ENCODE results near the gene AMBRA1. TPM values are rescaled to one million over a fixed set of nuclear protein-coding genes. Genes with fewer than 3 reads are reported as not detected.

Gene AMBRA1
- total and polyA plus RNA-seq, 2 of the 8 experiments (the other 6 are each of a cell fraction or from before 2014, with no cell fraction given), result 14.2 to 37.4 TPM

- no peak overlapping the region for H3K18ac ChIP-seq (ENCODE audit: extremely low read depth, low read length)
- no peak overlapping the region for H3K56ac ChIP-seq (replicated peaks; ENCODE audit: insufficient read length, low read depth, low read length)
- H3K4me3 ChIP-seq (ENCODE audit: extremely low read depth in 1 of 4, insufficient read depth in 2 of 4, low read depth in 3 of 4, low read length in 4 of 4), result no peak overlapping the region
- H3K36me3 ChIP-seq (ENCODE audit: control insufficient read depth in 2 of 4, insufficient read depth in 4 of 4, low read length in 3 of 4), result peaks cover 0 to 4% (median 0%) of the 10 kb centered on the region in 4 experiments; a peak in 2 of 8 replicates
- POLR2A ChIA-PET (ENCODE audit: partially characterized antibody), result interaction anchor here (1.0 kb wide), 1 partner anchor 142 kb away, joined by 3 read pairs; no protein-coding TSS in a partner anchor
- H3K27me3 ChIP-seq (replicated peaks in 1 of 4; ENCODE audit: control insufficient read depth in 3 of 4, extremely low read depth in 1 of 4, insufficient read depth in 3 of 4, low read length in 3 of 4), result peaks cover 11 to 33% (median 26%) of the 10 kb centered on the region in 4 experiments
- TF ChIP-seq CTBP2 (IDR thresholded peaks at IDR 0.05; ENCODE audit: borderline replicate concordance, insufficient read depth, insufficient read length, low read length) (no peak), BACH1 (IDR thresholded peaks at IDR 0.05; ENCODE audit: low read length) (no peak), SIRT6 (IDR thresholded peaks at IDR 0.05; ENCODE audit: low read length) (no peak), SIN3A (conservative IDR thresholded peaks at IDR 0.05 in 1 of 2, IDR thresholded peaks at IDR 0.05 in 1 of 2; ENCODE audit: low read depth in 1 of 2, low read length in 2 of 2) (no peak), CBX8 (IDR thresholded peaks at IDR 0.05; ENCODE audit: borderline replicate concordance, low read depth, low read length) (no peak), RXRA (IDR thresholded peaks at IDR 0.05; ENCODE audit: insufficient read depth, low read depth, low read length) (no peak), POLR2A (IDR thresholded peaks at IDR 0.05; ENCODE audit: control extremely low read depth in 1 of 2, low read depth in 2 of 2, low read length in 2 of 2) (no peak)
- no peak overlapping the region for H2BK5ac ChIP-seq (ENCODE audit: low read depth, low read length)
- FAIRE-seq (no peak), DNase-seq (ENCODE audit: low read depth in 1 of 2, low spot score in 2 of 2) (no peak)
- H4K91ac ChIP-seq (replicated peaks; ENCODE audit: insufficient read length, low read length), result no peak overlapping the region
- H3K4me2 ChIP-seq (ENCODE audit: insufficient read depth in 1 of 2, low read depth in 2 of 2, low read length in 2 of 2), result no peak overlapping the region
- H3K23ac ChIP-seq (ENCODE audit: insufficient read length), result no peak overlapping the region
- H2AFZ ChIP-seq (ENCODE audit: low read length), result no peak overlapping the region
- H4K8ac ChIP-seq (ENCODE audit: extremely low read depth, insufficient read depth, low read length), result peak overlapping the region; percentile 60; the same call in 1 of the 2 replicates
- peaks cover 3 to 19% (median 17%) of the 10 kb centered on the region in 4 experiments for H3K4me1 ChIP-seq (replicated peaks in 1 of 4; ENCODE audit: control insufficient read depth in 3 of 4, insufficient read depth in 4 of 4, low read length in 3 of 4)
- H2BK12ac ChIP-seq (ENCODE audit: low read depth, low read length), result peak overlapping the region; percentile 22; the same call in 1 of the 2 replicates
- no peak overlapping the region for H3K4ac ChIP-seq (replicated peaks; ENCODE audit: insufficient read length, low read depth, low read length)
- no peaks in the 10 kb centered on the region; a peak in 1 of 4 replicates for H3K79me2 ChIP-seq (ENCODE audit: control insufficient read depth in 1 of 2, insufficient read depth in 2 of 2, low read length in 2 of 2)
- H2BK20ac ChIP-seq (ENCODE audit: low read length), result no peak overlapping the region
- no peak overlapping the region for H3K9ac ChIP-seq (replicated peaks in 1 of 4; ENCODE audit: extremely low read depth in 1 of 4, low read depth in 3 of 4, low read length in 3 of 4)
- H2BK120ac ChIP-seq (replicated peaks; ENCODE audit: low read depth, low read length), result no peak overlapping the region
- H3K79me1 ChIP-seq (ENCODE audit: low read depth, low read length), result no peaks in the 10 kb centered on the region
- peaks cover 15% of the 10 kb centered on the region; the same call in 1 of the 2 replicates for H3K23me2 ChIP-seq (ENCODE audit: low read depth, low read length)
- no peak overlapping the region for H3K27ac ChIP-seq (ENCODE audit: low read depth, low read length)
- no peaks in the 10 kb centered on the region for H3K9me3 ChIP-seq (ENCODE audit: insufficient read depth in 2 of 2, low read depth in 1 of 2, low read length in 1 of 2)
- 93% methylated on average over 43 of the region's 47 CpGs; no CpG with 5 or more reads in 1 of the 2 experiments for WGBS, 2 experiments (ENCODE audit: extremely low coverage in 1 of 2, insufficient coverage in 1 of 2, insufficient read length in 1 of 2, insufficient replicate concordance in 2 of 2, low coverage in 1 of 2, low lambda C conversion rate in 2 of 2, missing lambda C conversion rate in 1 of 2)
- H2BK15ac ChIP-seq (ENCODE audit: low read length), result no peak overlapping the region
- CTCF ChIA-PET (ENCODE audit: partially characterized antibody), result interaction anchor here (0.9 to 3.7 kb wide), 5 partner anchors 19 to 153 kb away, joined by 3 to 32 read pairs (median 3); no protein-coding TSS in a partner anchor
- no peak overlapping the region for H4K5ac ChIP-seq (ENCODE audit: insufficient read length, low read depth, low read length)
- H4K20me1 ChIP-seq (replicated peaks in 1 of 2; ENCODE audit: control insufficient read depth in 1 of 2, insufficient read depth in 2 of 2, low read length in 2 of 2), result peaks cover 3 to 23% of the 10 kb centered on the region in 2 experiments
- no peak overlapping the region for H3K14ac ChIP-seq (ENCODE audit: insufficient read length)
- H2AK5ac ChIP-seq (ENCODE audit: low read depth, low read length), result no peak overlapping the region
Observed at GRCh38 chr11:46385169-46386004, 208.4 kb downstream of the AMBRA1 start.

Data from H1 (cell line).